K562 (cell line): ENCODE measurements around the gene CCL27. TPM values are rescaled to one million over a fixed set of nuclear protein-coding genes. Genes with fewer than 3 reads are reported as not detected.
A peak's percentile ranks its signal among the peaks of the same experiment; 100 is the strongest.

Experiments
- ATF7 ChIP-seq: fragments of 450-650 bp; IDR thresholded peaks from 2 replicates; pipeline ENCODE4 v1.7.1; 2014; ENCODE audit warnings: mild to moderate bottlenecking, moderate library complexity
- BMI1 ChIP-seq: fragments of 150-350 bp; IDR thresholded peaks from 2 replicates; pipeline ENCODE4 v1.6.1; 2014; ENCODE audit warnings: low read length
- MYNN ChIP-seq, 2 experiments: sonication (generic); formaldehyde crosslinking in 1 of 2; IDR thresholded peaks; 2 replicates each; pipeline versions ENCODE4 v1.5.0 to v1.6.1; 2016 to 2020; ENCODE audit warnings: antibody characterized with exemption in 1 of 2, missing genetic modification reagents in 1 of 2
- REST ChIP-seq, 2 experiments: fragments of 450-650 bp; formaldehyde crosslinking in 1 of 2; IDR thresholded peaks; 2 replicates each; pipeline versions ENCODE4 v1.4.0 to v1.6.1; 2014 to 2020; ENCODE audit warnings: mild to moderate bottlenecking in 2 of 2, borderline replicate concordance in 1 of 2, low read depth in 1 of 2
- TBP ChIP-seq: optimal IDR thresholded peaks from 2 replicates; pipeline ENCODE3; 2011; ENCODE audit warnings: low read depth, low read length, improper control_type of control experiment
- ZFX ChIP-seq: sonication (generic); formaldehyde crosslinking; IDR thresholded peaks from 2 replicates; pipeline ENCODE4 v1.8.0; 2022; ENCODE audit warnings: mild to moderate bottlenecking, missing genetic modification reagents, moderate library complexity
- ZNF592 ChIP-seq: fragments of 450-650 bp; IDR thresholded peaks from 2 replicates; pipeline ENCODE4 v1.6.1; 2017; ENCODE audit warnings: antibody characterized with exemption, mild to moderate bottlenecking
- polyA plus RNA-seq, 8 experiments: library from polyadenylated mRNA; depleted of rRNA in 4 of 8; stranded (reverse) in 5 of 8; unstranded in 3 of 8; fragments of >200 nt; fragmentation: Nextera tagmentation in 2 of 8; fragmentation: Illumina TruSeq in 1 of 8; extraction: Ambion mirVana in 2 of 8; extraction: Trizol in 1 of 8; gene quantifications; 2 replicates each; pipeline versions ENCODE4 v1.2.1 to v1.2.3, GENCODE V29; 2011 to 2014; ENCODE audit warnings: inconsistent platforms in 1 of 8, missing spikeins in 1 of 8
- total RNA-seq, 7 experiments: library from RNA; depleted of rRNA in 6 of 7; stranded (reverse); fragments of >200 nt in 6 of 7; fragmentation: Illumina TruSeq in 2 of 7; extraction: Trizol in 2 of 7; gene quantifications; 2 replicates each; pipeline versions ENCODE4 v1.2.1 to v1.2.3, GENCODE V29; 2011 to 2021; ENCODE audit warnings: low replicate concordance in 1 of 7

Gene CCL27
- total and polyA plus RNA-seq, 9 of the 15 experiments (the other 6 are each of a cell fraction or from before 2014, with no cell fraction given): 0.10 to 0.53 (median 0.27) TPM; not detected in 5

- TF ChIP-seq REST (IDR thresholded peaks at IDR 0.05; ENCODE audit: borderline replicate concordance) (no peak), REST (CRISPR knock-in tag; IDR thresholded peaks at IDR 0.05; ENCODE audit: low read depth) (no peak), ATF7 (peak; percentile 97), BMI1 (no peak), TBP (peak; percentile 37), ZNF592 (peak; percentile 56; the same call in 1 of the 2 replicates), MYNN (IDR thresholded peaks at IDR 0.05) (no peak), MYNN (CRISPR knock-in tag; IDR thresholded peaks at IDR 0.05) (no peak), ZFX (CRISPR knock-in tag) (peak; percentile 51)
Measured at GRCh38 chr9:34637356-34638137, 24.9 kb downstream of the CCL27 start, which contains the start of gene SIGMAR1 (continued).
